ENCODE results near the gene FTCD. TPM values are rescaled to one million over a fixed set of nuclear protein-coding genes. Genes with fewer than 3 reads are reported as not detected.

FTCD gene
- total and polyA plus RNA-seq, 9 of the 15 experiments (the other 6 are each of a cell fraction or from before 2014, with no cell fraction given) = 0.11 to 1.6 (median 0.67) TPM; not detected in 5

DNA sequence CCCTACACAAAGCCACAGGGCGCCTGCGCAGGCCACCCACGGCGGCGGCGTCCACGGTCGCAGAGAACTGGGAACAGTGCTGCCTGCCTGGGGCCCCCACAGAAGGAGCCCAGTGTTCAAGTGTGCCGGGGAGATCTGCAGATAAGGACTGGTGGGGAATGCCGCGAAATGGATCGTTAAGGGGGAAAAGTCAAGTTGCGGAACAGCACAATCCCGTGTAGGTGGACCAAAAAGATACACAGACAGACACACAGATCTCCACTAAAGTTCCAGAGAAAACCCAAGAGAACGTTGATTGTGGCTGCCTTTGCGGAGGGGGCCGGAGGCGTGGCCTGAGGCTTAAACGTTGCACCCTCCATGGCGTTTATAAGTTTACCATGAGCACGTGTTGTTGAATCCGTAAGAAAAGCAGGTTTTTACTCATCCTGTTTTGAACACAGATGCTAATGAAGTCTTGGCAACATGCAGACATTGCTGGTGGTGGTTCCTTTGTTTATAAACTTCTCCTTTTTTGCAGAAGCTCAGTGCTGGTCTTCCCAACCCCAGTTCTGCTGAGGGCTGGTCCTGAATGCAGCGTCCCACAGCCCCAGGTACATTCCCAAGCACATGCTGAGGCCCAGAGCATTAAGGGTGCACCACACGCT, 24.8 kb upstream of the FTCD start (continued):
- TF ChIP-seq HOMEZ (CRISPR knock-in tag; IDR thresholded peaks at IDR 0.05) = no peak
- TF ChIP-seq ARID4B (CRISPR knock-in tag; IDR thresholded peaks at IDR 0.05) = 0 out of 2 replicates have a peak, but pooled peaks have one; percentile 31
- no peak for TF ChIP-seq CHCHD3 (CRISPR knock-in tag; IDR thresholded peaks at IDR 0.05)
- TF ChIP-seq ZFX (CRISPR knock-in tag; IDR thresholded peaks at IDR 0.05) = 0 out of 2 replicates have a peak, but pooled peaks have one; percentile 1
- TF ChIP-seq ZNF398 (CRISPR knock-in tag; IDR thresholded peaks at IDR 0.05) = no peak
- no peak for TF ChIP-seq SRSF1 (IDR thresholded peaks at IDR 0.05; ENCODE audit: low read depth, low read length)
- no peak for TF ChIP-seq ARID3A (IDR thresholded peaks at IDR 0.05; ENCODE audit: borderline replicate concordance, low read depth, low read length)
- TF ChIP-seq FOXA3 (CRISPR knock-in tag; conservative IDR thresholded peaks at IDR 0.05 in 1 of 2, IDR thresholded peaks at IDR 0.05 in 1 of 2) = no peak
- TF ChIP-seq ZNF511 (CRISPR knock-in tag; IDR thresholded peaks at IDR 0.05) = no peak
- no peak for TF ChIP-seq ZNF551 (CRISPR knock-in tag; IDR thresholded peaks at IDR 0.05)
- TF ChIP-seq ZZZ3 (IDR thresholded peaks at IDR 0.05) = no peak
- TF ChIP-seq MCM3 (IDR thresholded peaks at IDR 0.05) = no peak
- no peak for TF ChIP-seq ZNF197 (CRISPR knock-in tag; IDR thresholded peaks at IDR 0.05; ENCODE audit: low read depth)
- TF ChIP-seq BHLHE40 (IDR thresholded peaks at IDR 0.05; ENCODE audit: low read length) = peak; percentile 70; the same call in 1 of the 2 replicates
- TF ChIP-seq SMARCC2 (IDR thresholded peaks at IDR 0.05; ENCODE audit: low read depth) = no peak
